ENCODE results near the gene TMEM187.
A peak's percentile ranks its signal among the peaks of the same experiment; 100 is the strongest.

Gene TMEM187

GRCh38 chrX:154000051-154000450, 27.5 kb downstream of the TMEM187 start:
- Histone ChIP-seq H3K27ac (ENCODE audit: insufficient read depth, low read depth, low read length, poor library complexity, severe bottlenecking) (no peak overlapping the region), H3K27me3 (ENCODE audit: control insufficient read depth, insufficient read depth, low read length, poor library complexity, severe bottlenecking) (no peaks in the 10 kb centered on the region), H3K36me3 (ENCODE audit: control insufficient read depth, insufficient read depth, low read length) (no peaks in the 10 kb centered on the region), H3K4me3 (ENCODE audit: insufficient read depth, low read depth, low read length) (no peak overlapping the region), H3K9me3 (ENCODE audit: control insufficient read depth, low read length) (no peaks in the 10 kb centered on the region), H3K4me1 (ENCODE audit: control insufficient read depth, insufficient read depth, low read length) (peaks cover 3% of the 10 kb centered on the region)
- 77 to 81% methylated on average over 5 of the region's 5 CpGs for WGBS, 2 experiments

- no peaks in the 10 kb centered on the region for H3K9me3 ChIP-seq (ENCODE audit: control insufficient read depth, low read length)
- no peak overlapping the region for H3K4me3 ChIP-seq (ENCODE audit: insufficient read depth, low read depth, low read length)
- H3K27ac ChIP-seq (ENCODE audit: insufficient read depth, low read depth, low read length, poor library complexity, severe bottlenecking), result peak overlapping the region; percentile 16
- peaks cover 3% of the 10 kb centered on the region for H3K4me1 ChIP-seq (ENCODE audit: control insufficient read depth, insufficient read depth, low read length)
- H3K27me3 ChIP-seq (ENCODE audit: control insufficient read depth, insufficient read depth, low read length, poor library complexity, severe bottlenecking), result no peaks in the 10 kb centered on the region
- WGBS, 2 experiments, result 85 to 92% methylated on average over 17 of the region's 17 CpGs
- no peaks in the 10 kb centered on the region for H3K36me3 ChIP-seq (ENCODE audit: control insufficient read depth, insufficient read depth, low read length)
Measured at GRCh38 chrX:154002215-154002719, 29.7 kb downstream of the TMEM187 start.

GRCh38 chrX:154004315-154004714, 31.8 kb downstream of the TMEM187 start:
- 91 to 92% methylated on average over 11 of the region's 11 CpGs for WGBS, 2 experiments
- Histone ChIP-seq H3K27me3 (ENCODE audit: control insufficient read depth, insufficient read depth, low read length, poor library complexity, severe bottlenecking) (no peaks in the 10 kb centered on the region), H3K36me3 (ENCODE audit: control insufficient read depth, insufficient read depth, low read length) (no peaks in the 10 kb centered on the region), H3K27ac (ENCODE audit: insufficient read depth, low read depth, low read length, poor library complexity, severe bottlenecking) (no peak overlapping the region), H3K4me1 (ENCODE audit: control insufficient read depth, insufficient read depth, low read length) (peaks cover 3% of the 10 kb centered on the region), H3K4me3 (ENCODE audit: insufficient read depth, low read depth, low read length) (no peak overlapping the region), H3K9me3 (ENCODE audit: control insufficient read depth, low read length) (no peaks in the 10 kb centered on the region)

- no peaks in the 10 kb centered on the region for H3K36me3 ChIP-seq (ENCODE audit: control insufficient read depth, insufficient read depth, low read length)
- H3K27me3 ChIP-seq (ENCODE audit: control insufficient read depth, insufficient read depth, low read length, poor library complexity, severe bottlenecking), result no peaks in the 10 kb centered on the region
- peaks cover 3% of the 10 kb centered on the region for H3K4me1 ChIP-seq (ENCODE audit: control insufficient read depth, insufficient read depth, low read length)
- no peak overlapping the region for H3K4me3 ChIP-seq (ENCODE audit: insufficient read depth, low read depth, low read length)
- H3K9me3 ChIP-seq (ENCODE audit: control insufficient read depth, low read length), result no peaks in the 10 kb centered on the region
- no peak overlapping the region for H3K27ac ChIP-seq (ENCODE audit: insufficient read depth, low read depth, low read length, poor library complexity, severe bottlenecking)
- WGBS, 2 experiments, result 95 to 97% methylated on average over 20 of the region's 20 CpGs
Measured at GRCh38 chrX:154006947-154007346, 34.4 kb downstream of the TMEM187 start.

GRCh38 chrX:154008521-154008920, 36.0 kb downstream of the TMEM187 start:
- Histone ChIP-seq H3K4me3 (ENCODE audit: insufficient read depth, low read depth, low read length) (no peak overlapping the region), H3K36me3 (ENCODE audit: control insufficient read depth, insufficient read depth, low read length) (no peaks in the 10 kb centered on the region), H3K27ac (ENCODE audit: insufficient read depth, low read depth, low read length, poor library complexity, severe bottlenecking) (no peak overlapping the region), H3K27me3 (ENCODE audit: control insufficient read depth, insufficient read depth, low read length, poor library complexity, severe bottlenecking) (no peaks in the 10 kb centered on the region), H3K9me3 (ENCODE audit: control insufficient read depth, low read length) (no peaks in the 10 kb centered on the region), H3K4me1 (ENCODE audit: control insufficient read depth, insufficient read depth, low read length) (no peaks in the 10 kb centered on the region)
- WGBS, 2 experiments, result 64 to 73% methylated on average over 3 to 4 of the region's 4 CpGs

- H3K27ac ChIP-seq (ENCODE audit: insufficient read depth, low read depth, low read length, poor library complexity, severe bottlenecking), result no peak overlapping the region
- no peaks in the 10 kb centered on the region for H3K9me3 ChIP-seq (ENCODE audit: control insufficient read depth, low read length)
- H3K4me1 ChIP-seq (ENCODE audit: control insufficient read depth, insufficient read depth, low read length), result no peaks in the 10 kb centered on the region
- no peaks in the 10 kb centered on the region for H3K27me3 ChIP-seq (ENCODE audit: control insufficient read depth, insufficient read depth, low read length, poor library complexity, severe bottlenecking)
- WGBS, 2 experiments, result 94 to 96% methylated on average over 18 of the region's 18 CpGs
- H3K4me3 ChIP-seq (ENCODE audit: insufficient read depth, low read depth, low read length), result no peak overlapping the region
- no peaks in the 10 kb centered on the region for H3K36me3 ChIP-seq (ENCODE audit: control insufficient read depth, insufficient read depth, low read length)
Measured at GRCh38 chrX:154010330-154011087, 38.0 kb downstream of the TMEM187 start.

GRCh38 chrX:154011376-154012335, 39.1 kb downstream of the TMEM187 start:
- Histone ChIP-seq H3K9me3 (ENCODE audit: control insufficient read depth, low read length) (no peaks in the 10 kb centered on the region), H3K4me1 (ENCODE audit: control insufficient read depth, insufficient read depth, low read length) (no peaks in the 10 kb centered on the region), H3K36me3 (ENCODE audit: control insufficient read depth, insufficient read depth, low read length) (no peaks in the 10 kb centered on the region), H3K27ac (ENCODE audit: insufficient read depth, low read depth, low read length, poor library complexity, severe bottlenecking) (no peak overlapping the region), H3K27me3 (ENCODE audit: control insufficient read depth, insufficient read depth, low read length, poor library complexity, severe bottlenecking) (no peaks in the 10 kb centered on the region), H3K4me3 (ENCODE audit: insufficient read depth, low read depth, low read length) (no peak overlapping the region)
- WGBS, 2 experiments, result 95% methylated on average over 18 of the region's 18 CpGs

- Histone ChIP-seq H3K4me1 (ENCODE audit: control insufficient read depth, insufficient read depth, low read length) (no peaks in the 10 kb centered on the region), H3K27me3 (ENCODE audit: control insufficient read depth, insufficient read depth, low read length, poor library complexity, severe bottlenecking) (no peaks in the 10 kb centered on the region), H3K36me3 (ENCODE audit: control insufficient read depth, insufficient read depth, low read length) (no peaks in the 10 kb centered on the region), H3K27ac (ENCODE audit: insufficient read depth, low read depth, low read length, poor library complexity, severe bottlenecking) (no peak overlapping the region), H3K9me3 (ENCODE audit: control insufficient read depth, low read length) (no peaks in the 10 kb centered on the region), H3K4me3 (ENCODE audit: insufficient read depth, low read depth, low read length) (no peak overlapping the region)
- 89 to 90% methylated on average over 17 of the region's 17 CpGs for WGBS, 2 experiments
Measured at GRCh38 chrX:154012336-154012991, 39.9 kb downstream of the TMEM187 start.

- Histone ChIP-seq H3K36me3 (ENCODE audit: control insufficient read depth, insufficient read depth, low read length) (no peaks in the 10 kb centered on the region), H3K27ac (ENCODE audit: insufficient read depth, low read depth, low read length, poor library complexity, severe bottlenecking) (no peak overlapping the region), H3K27me3 (ENCODE audit: control insufficient read depth, insufficient read depth, low read length, poor library complexity, severe bottlenecking) (no peaks in the 10 kb centered on the region), H3K4me3 (ENCODE audit: insufficient read depth, low read depth, low read length) (no peak overlapping the region), H3K4me1 (ENCODE audit: control insufficient read depth, insufficient read depth, low read length) (no peaks in the 10 kb centered on the region), H3K9me3 (ENCODE audit: control insufficient read depth, low read length) (no peaks in the 10 kb centered on the region)
- WGBS, 2 experiments, result 87 to 88% methylated on average over 17 of the region's 17 CpGs
Measured at GRCh38 chrX:154013001-154013421, 40.5 kb downstream of the TMEM187 start.

Measured in ectodermal cell (in vitro differentiated cells).